NCI-H187 treated with DMSO at 0.1 percent for 48 hours (cell line): Measurements from ENCODE around the gene TICAM1.

Experiments
- DNase-seq: peaks from one replicate; lab custom pipeline; 2025; lab: John Stamatoyannopoulos, UW

TICAM1 gene

GRCh38 chr19:4768934-4769777 lies 62.4 kb downstream of the TICAM1 start:
- peak; percentile 80 for DNase-seq
